CD4-positive, alpha-beta T cell (primary cell): Measurements from ENCODE around the gene KCNJ6. TPM values are rescaled to one million over a fixed set of nuclear protein-coding genes. Genes with fewer than 3 reads are reported as not detected.

ENCODE experiments used
- ATAC-seq: fragments of 200-7000 bp; cut with Tn5 transposase; one replicate; pipeline ENCODE4 v1.10.0; 2022; ENCODE audit warnings: mild to moderate bottlenecking; ENCODE audit not compliant: poor library complexity
- CTCF ChIA-PET: fragments of 350-600 bp; sonication (Branson Sonifier 250); formaldehyde crosslinking; loops from one replicate; lab custom pipeline; 2021; ENCODE audit warnings: antibody characterized with exemption, inconsistent platforms; lab: Charles Lee
- POLR2A ChIA-PET: fragments of 350-600 bp; sonication (Branson Sonifier 250); formaldehyde crosslinking; loops from one replicate; lab custom pipeline; 2021; ENCODE audit warnings: antibody characterized with exemption, inconsistent platforms; lab: Charles Lee
- DNase-seq, 14 experiments: peaks; one replicate each; pipeline ENCODE4 v3.0.0-alpha.2; 2013 to 2020; ENCODE audit warnings: mixed read lengths in 2 of 14
- H3K27ac ChIP-seq, 2 donors: one replicate each; pipeline versions ENCODE4 v1.5.1 to v1.7.0; 2013; ENCODE audit warnings: low read length in 2 of 2, low read depth in 1 of 2, mild to moderate bottlenecking in 1 of 2
- H3K27me3 ChIP-seq, 2 experiments: 1 replicate in 1 of 2; 2 replicates in 1 of 2; pipeline versions ENCODE4 v1.6.1 to v1.7.0; 2013; ENCODE audit warnings: low read length in 2 of 2, control low read depth in 1 of 2, mild to moderate bottlenecking in 1 of 2, moderate library complexity in 1 of 2; ENCODE audit not compliant: insufficient read depth in 2 of 2, control insufficient read depth in 1 of 2
- H3K36me3 ChIP-seq: one replicate; pipeline ENCODE4 v1.6.1; 2013; ENCODE audit warnings: low read length, control low read depth; ENCODE audit not compliant: insufficient read depth
- H3K4me1 ChIP-seq: one replicate; pipeline ENCODE4 v1.6.1; 2013; ENCODE audit warnings: low read length, control low read depth; ENCODE audit not compliant: insufficient read depth
- H3K4me3 ChIP-seq: one replicate; pipeline ENCODE4 v1.5.1; 2013; ENCODE audit warnings: mild to moderate bottlenecking, low read length, moderate library complexity
- H3K9me3 ChIP-seq, 2 experiments: 1 replicate in 1 of 2; 2 replicates in 1 of 2; pipeline versions ENCODE4 v1.6.1 to v1.7.0; 2013; ENCODE audit warnings: low read length in 2 of 2, mild to moderate bottlenecking in 2 of 2, control low read depth in 1 of 2, moderate library complexity in 1 of 2; ENCODE audit not compliant: control insufficient read depth in 1 of 2, insufficient read depth in 1 of 2
- H3K27ac Mint-ChIP-seq: one replicate; pipeline ENCODE4 v1.8.0; 2020; ENCODE audit warnings: mixed read lengths
- H3K27me3 Mint-ChIP-seq: one replicate; pipeline ENCODE4 v1.8.0; 2021; ENCODE audit warnings: mixed read lengths
- H3K36me3 Mint-ChIP-seq: one replicate; pipeline ENCODE4 v1.8.0; 2021; ENCODE audit warnings: low read depth, mixed read lengths
- H3K4me1 Mint-ChIP-seq: one replicate; pipeline ENCODE4 v1.8.0; 2021; ENCODE audit warnings: low read depth, mixed read lengths
- H3K4me3 Mint-ChIP-seq: one replicate; pipeline ENCODE4 v1.8.0; 2020; ENCODE audit warnings: mild to moderate bottlenecking, mixed read lengths
- H3K9me3 Mint-ChIP-seq: one replicate; pipeline ENCODE4 v1.8.0; 2020; ENCODE audit warnings: mixed read lengths
- intact Hi-C, 2 experiments: fragments of 100-400 bp; cut with DNase I in 1 of 2; cut with micrococcal nuclease in 1 of 2; formaldehyde crosslinking; loops; one replicate each; pipeline versions ENCODE4 v1.15.1 to v1.9.0; 2023 to 2025; cut with DNase I, micrococcal nuclease
- total RNA-seq, 174 experiments: library from RNA in 2 of 174; stranded (reverse) in 2 of 174; gene quantifications; one replicate each; pipeline ENCODE4 v1.2.3 and lab custom pipeline; 2021 to 2026
- TF ChIP-seq, protein P1 (sequence below): fragments of 200-600 bp; IDR thresholded peaks from one replicate; pipeline ENCODE4 v1.8.0; 2022; ENCODE audit warnings: antibody characterized with exemption, mild to moderate bottlenecking

The KCNJ6 gene
- total RNA-seq, 2 experiments from 2014 or later: not detected

DNA sequence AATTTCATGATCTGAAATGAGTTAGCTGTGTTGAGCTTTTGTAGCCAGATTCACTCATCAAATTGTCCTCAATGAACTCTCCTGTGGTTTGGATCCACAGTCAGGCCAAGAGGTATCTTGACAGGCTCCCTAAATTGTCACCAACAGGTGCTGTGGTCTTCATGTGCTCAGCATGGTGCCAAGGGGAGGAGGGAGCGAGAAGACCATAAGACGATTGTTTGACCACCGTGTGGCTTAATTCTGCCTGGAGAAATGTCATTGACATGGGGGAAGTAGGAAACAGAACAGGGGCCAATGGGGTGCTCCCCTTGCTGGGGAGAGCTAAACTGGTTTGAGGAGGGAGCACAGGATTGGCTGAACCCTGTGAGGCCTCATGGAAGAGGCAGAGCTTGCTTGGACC, 219.3 kb downstream of the KCNJ6 start:
- Mint-ChIP-seq H3K4me3 (no peak overlapping the region), H3K36me3 (no peaks in the 10 kb centered on the region), H3K9me3 (no peaks in the 10 kb centered on the region), H3K27me3 (peaks cover 30% of the 10 kb centered on the region), H3K4me1 (no peaks in the 10 kb centered on the region), H3K27ac (no peak overlapping the region)
- Histone ChIP-seq H3K27ac (no peak overlapping the region), H3K36me3 (no peaks in the 10 kb centered on the region), H3K9me3 (no peaks in the 10 kb centered on the region), H3K27me3 (peaks cover 0 to 5% of the 10 kb centered on the region in 2 experiments), H3K4me1 (no peaks in the 10 kb centered on the region), H3K4me3 (no peak overlapping the region)
- ATAC-seq (no peak), DNase-seq (no peak)
- intact Hi-C loops: no loop called here
- TF ChIP-seq, protein P1, sequence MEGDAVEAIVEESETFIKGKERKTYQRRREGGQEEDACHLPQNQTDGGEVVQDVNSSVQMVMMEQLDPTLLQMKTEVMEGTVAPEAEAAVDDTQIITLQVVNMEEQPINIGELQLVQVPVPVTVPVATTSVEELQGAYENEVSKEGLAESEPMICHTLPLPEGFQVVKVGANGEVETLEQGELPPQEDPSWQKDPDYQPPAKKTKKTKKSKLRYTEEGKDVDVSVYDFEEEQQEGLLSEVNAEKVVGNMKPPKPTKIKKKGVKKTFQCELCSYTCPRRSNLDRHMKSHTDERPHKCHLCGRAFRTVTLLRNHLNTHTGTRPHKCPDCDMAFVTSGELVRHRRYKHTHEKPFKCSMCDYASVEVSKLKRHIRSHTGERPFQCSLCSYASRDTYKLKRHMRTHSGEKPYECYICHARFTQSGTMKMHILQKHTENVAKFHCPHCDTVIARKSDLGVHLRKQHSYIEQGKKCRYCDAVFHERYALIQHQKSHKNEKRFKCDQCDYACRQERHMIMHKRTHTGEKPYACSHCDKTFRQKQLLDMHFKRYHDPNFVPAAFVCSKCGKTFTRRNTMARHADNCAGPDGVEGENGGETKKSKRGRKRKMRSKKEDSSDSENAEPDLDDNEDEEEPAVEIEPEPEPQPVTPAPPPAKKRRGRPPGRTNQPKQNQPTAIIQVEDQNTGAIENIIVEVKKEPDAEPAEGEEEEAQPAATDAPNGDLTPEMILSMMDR: no peak
- CTCF ChIA-PET: no interaction called here
- POLR2A ChIA-PET: no interaction called here

DNA sequence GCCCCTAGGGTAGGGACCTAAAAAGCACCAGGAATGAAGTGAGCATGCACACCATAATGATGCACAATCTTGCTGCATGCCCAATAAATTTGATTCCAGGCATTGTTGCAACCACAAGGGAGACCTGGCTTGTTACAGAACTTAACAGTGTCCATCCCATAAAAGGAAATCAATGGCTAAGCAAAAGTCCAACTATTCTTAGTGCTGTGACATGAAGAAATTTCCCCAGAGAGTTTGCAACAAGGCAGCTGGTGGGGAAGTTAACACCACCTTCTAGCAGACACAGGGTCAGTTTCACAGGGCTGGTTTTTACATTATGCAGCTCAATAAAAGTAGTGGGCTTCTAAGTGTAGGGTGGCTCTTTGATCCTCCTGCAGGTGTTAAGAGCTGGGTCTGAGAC, 221.1 kb downstream of the KCNJ6 start:
- no peak for ATAC-seq
- no peak overlapping the region for H3K27ac ChIP-seq
- no peaks in the 10 kb centered on the region for H3K36me3 ChIP-seq
- no peaks in the 10 kb centered on the region for H3K4me1 ChIP-seq
- no peak overlapping the region for H3K27ac Mint-ChIP-seq
- no peak overlapping the region for H3K4me3 ChIP-seq
- intact Hi-C loops: no loop called here
- H3K27me3 ChIP-seq: peaks cover 0 to 5% of the 10 kb centered on the region in 2 experiments
- no peak for DNase-seq
- H3K27me3 Mint-ChIP-seq: peaks cover 30% of the 10 kb centered on the region
- no peaks in the 10 kb centered on the region for H3K9me3 Mint-ChIP-seq
- no peaks in the 10 kb centered on the region for H3K9me3 ChIP-seq
- POLR2A ChIA-PET: no interaction called here
- H3K36me3 Mint-ChIP-seq: no peaks in the 10 kb centered on the region
- H3K4me3 Mint-ChIP-seq: no peak overlapping the region
- CTCF ChIA-PET: interaction anchor here (0.6 kb wide), 1 partner anchor 34 kb away, joined by 3 read pairs; no protein-coding TSS in a partner anchor
- TF ChIP-seq, protein P1: no peak
- no peaks in the 10 kb centered on the region for H3K4me1 Mint-ChIP-seq

DNA sequence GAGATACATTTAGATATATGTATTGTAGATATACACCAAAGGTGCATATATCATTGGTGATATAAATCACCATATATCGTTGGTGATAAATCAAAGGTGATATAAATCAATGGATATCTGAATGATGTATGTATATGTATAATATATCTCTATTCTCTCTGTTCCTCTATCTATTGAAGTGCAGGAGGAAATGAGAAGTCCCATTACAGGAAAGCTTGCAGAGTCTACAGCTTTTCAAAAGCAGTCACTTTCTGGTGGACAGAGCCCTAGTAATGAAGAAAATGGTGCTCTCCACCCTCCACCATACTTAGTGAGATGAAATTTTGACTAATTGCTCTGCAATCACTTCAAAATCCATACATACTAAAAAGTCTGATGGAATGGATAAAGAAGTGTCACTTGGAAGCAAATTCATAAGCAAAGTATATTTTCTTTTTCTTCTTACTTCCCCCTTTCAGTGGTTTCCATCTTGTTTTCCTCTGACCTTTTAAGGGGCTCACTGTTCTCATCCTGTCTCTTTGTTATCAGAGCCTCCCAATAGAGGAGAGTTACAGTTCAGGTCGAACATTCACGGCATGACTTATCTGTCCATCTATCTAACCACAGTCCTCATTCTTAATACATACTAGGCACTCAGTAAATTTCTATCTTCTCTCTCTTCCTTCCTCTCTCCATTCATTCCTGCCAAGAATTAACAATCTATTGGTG, 227.2 kb downstream of the KCNJ6 start:
- Histone ChIP-seq H3K36me3 (no peaks in the 10 kb centered on the region), H3K27ac (no peak overlapping the region), H3K4me3 (no peak overlapping the region), H3K9me3 (no peaks in the 10 kb centered on the region), H3K27me3 (no peaks in the 10 kb centered on the region), H3K4me1 (no peaks in the 10 kb centered on the region)
- TF ChIP-seq, protein P1: no peak
- Mint-ChIP-seq H3K27ac (no peak overlapping the region), H3K4me1 (no peaks in the 10 kb centered on the region), H3K36me3 (no peaks in the 10 kb centered on the region), H3K27me3 (peaks cover 16% of the 10 kb centered on the region), H3K9me3 (no peaks in the 10 kb centered on the region), H3K4me3 (no peak overlapping the region)
- POLR2A ChIA-PET: no interaction called here
- intact Hi-C loops: no loop called here
- no peak for ATAC-seq
- CTCF ChIA-PET: no interaction called here
- no peak for DNase-seq
